Esophagus squamous epithelium (tissue), 5 donors: ENCODE results near the gene ACSF2. TPM values are rescaled to one million over a fixed set of nuclear protein-coding genes. Genes with fewer than 3 reads are reported as not detected.

Source experiments
- DNase-seq: peaks from one replicate; lab custom pipeline; 2025; lab: John Stamatoyannopoulos, UW
- H3K27ac ChIP-seq, 4 donors: fragments of 200-600 bp; sonication (generic); one replicate each; pipeline ENCODE4 v1.5.1; 2016 to 2019; ENCODE audit warnings: mild to moderate bottlenecking in 1 of 4
- H3K27me3 ChIP-seq, 4 donors: fragments of 200-600 bp; sonication (generic); 1 replicate in 3 of 4; 2 replicates in 1 of 4; pipeline versions ENCODE4 v1.5.1 to v1.6.0; 2017 to 2021; ENCODE audit warnings: antibody characterized with exemption in 1 of 4
- H3K36me3 ChIP-seq, 3 donors: fragments of 200-600 bp; sonication (generic); one replicate each; pipeline ENCODE4 v1.5.1; 2016 to 2019
- H3K4me1 ChIP-seq, 3 donors: fragments of 200-600 bp; sonication (generic); one replicate each; pipeline ENCODE4 v1.5.1; 2017 to 2019
- H3K4me3 ChIP-seq, 4 donors: fragments of 200-600 bp; sonication (generic); 1 replicate in 3 of 4; 2 replicates in 1 of 4; pipeline ENCODE4 v1.5.1; 2016 to 2019; ENCODE audit warnings: mild to moderate bottlenecking in 2 of 4, moderate library complexity in 1 of 4
- H3K9me3 ChIP-seq, 3 donors: fragments of 200-600 bp; sonication (generic); one replicate each; pipeline ENCODE4 v1.5.1; 2016 to 2019
- POLR2A ChIP-seq, 4 donors: fragments of 450-650 bp; IDR thresholded peaks; one replicate each; pipeline ENCODE4 v1.6.1; 2017; ENCODE audit warnings: antibody characterized with exemption in 4 of 4, mild to moderate bottlenecking in 4 of 4, moderate library complexity in 3 of 4
- WGBS, 2 donors: methylation state at CpG; one replicate each; pipeline ENCODE4 v1.1.5; 2018; 5-methylcytosine and 5-hydroxymethylcytosine counted together
- intact Hi-C: fragments of 100-400 bp; cut with DNase I; formaldehyde crosslinking; loops from one replicate; pipeline ENCODE4 v1.15.0; 2022
- total RNA-seq, 4 donors: library from RNA; depleted of rRNA; stranded (reverse); fragments of >200 nt; gene quantifications; one replicate each; pipeline ENCODE4 v1.1.0, GENCODE V29; 2016
- TF ChIP-seq, protein P1 (sequence below), 6 experiments: fragments of 450-650 bp in 4 of 6; fragments of 200-600 bp in 2 of 6; sonication (generic) in 2 of 6; IDR thresholded peaks; one replicate each; pipeline ENCODE4 v1.5.1; 2016 to 2019; ENCODE audit warnings: antibody characterized with exemption in 6 of 6, mild to moderate bottlenecking in 4 of 6, moderate library complexity in 4 of 6
- donor health status: DM: yes; HTN: yes; CAD: no.

ACSF2 gene
- total RNA-seq, 4 donors from 2014 or later, result 7.0 to 26.3 (median 19.0) TPM

DNA sequence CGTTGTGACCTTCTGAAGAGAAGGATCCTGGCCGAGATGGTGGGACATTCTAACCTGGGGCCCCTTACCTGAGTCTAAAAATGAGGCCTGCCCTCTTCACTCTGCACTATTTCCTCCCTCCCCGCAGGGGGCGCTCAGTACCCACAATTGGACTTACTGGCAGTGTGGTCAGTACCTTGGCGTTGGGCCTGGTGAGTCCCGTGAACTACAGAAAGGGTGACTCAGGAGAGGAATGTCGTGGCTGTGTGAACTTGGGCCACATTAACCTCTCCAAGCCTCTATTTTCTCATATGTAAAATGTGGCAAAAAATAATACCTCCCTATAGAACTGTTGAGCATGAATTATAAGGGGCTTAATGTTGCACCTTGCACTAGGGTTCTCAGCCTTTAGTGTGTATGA lies 56.5 kb downstream of the ACSF2 start:
- no peak for TF ChIP-seq POLR2A (IDR thresholded peaks at IDR 0.05)
- TF ChIP-seq, protein P1, sequence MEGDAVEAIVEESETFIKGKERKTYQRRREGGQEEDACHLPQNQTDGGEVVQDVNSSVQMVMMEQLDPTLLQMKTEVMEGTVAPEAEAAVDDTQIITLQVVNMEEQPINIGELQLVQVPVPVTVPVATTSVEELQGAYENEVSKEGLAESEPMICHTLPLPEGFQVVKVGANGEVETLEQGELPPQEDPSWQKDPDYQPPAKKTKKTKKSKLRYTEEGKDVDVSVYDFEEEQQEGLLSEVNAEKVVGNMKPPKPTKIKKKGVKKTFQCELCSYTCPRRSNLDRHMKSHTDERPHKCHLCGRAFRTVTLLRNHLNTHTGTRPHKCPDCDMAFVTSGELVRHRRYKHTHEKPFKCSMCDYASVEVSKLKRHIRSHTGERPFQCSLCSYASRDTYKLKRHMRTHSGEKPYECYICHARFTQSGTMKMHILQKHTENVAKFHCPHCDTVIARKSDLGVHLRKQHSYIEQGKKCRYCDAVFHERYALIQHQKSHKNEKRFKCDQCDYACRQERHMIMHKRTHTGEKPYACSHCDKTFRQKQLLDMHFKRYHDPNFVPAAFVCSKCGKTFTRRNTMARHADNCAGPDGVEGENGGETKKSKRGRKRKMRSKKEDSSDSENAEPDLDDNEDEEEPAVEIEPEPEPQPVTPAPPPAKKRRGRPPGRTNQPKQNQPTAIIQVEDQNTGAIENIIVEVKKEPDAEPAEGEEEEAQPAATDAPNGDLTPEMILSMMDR (IDR thresholded peaks at IDR 0.05), result peak; percentile 74 to 96 (median 90)
- Histone ChIP-seq H3K4me1 (peaks cover 15 to 53% (median 18%) of the 10 kb centered on the region in 3 donors), H3K4me3 (no peak overlapping the region), H3K27ac (peak overlapping the region; percentile 55 to 81 (median 67)), H3K27me3 (no peaks in the 10 kb centered on the region), H3K36me3 (peaks cover 0 to 55% (median 10%) of the 10 kb centered on the region in 3 donors), H3K9me3 (no peaks in the 10 kb centered on the region)
- WGBS, 2 donors, result 7% methylated on average over 4 to 7 of the region's 7 CpGs
- peak; percentile 37 for DNase-seq
- intact Hi-C loops, result loop anchor here (5.0 to 10.0 kb wide), 2 partner anchors 65 to 142 kb away; partner anchors contain the start of gene SPATA20

DNA sequence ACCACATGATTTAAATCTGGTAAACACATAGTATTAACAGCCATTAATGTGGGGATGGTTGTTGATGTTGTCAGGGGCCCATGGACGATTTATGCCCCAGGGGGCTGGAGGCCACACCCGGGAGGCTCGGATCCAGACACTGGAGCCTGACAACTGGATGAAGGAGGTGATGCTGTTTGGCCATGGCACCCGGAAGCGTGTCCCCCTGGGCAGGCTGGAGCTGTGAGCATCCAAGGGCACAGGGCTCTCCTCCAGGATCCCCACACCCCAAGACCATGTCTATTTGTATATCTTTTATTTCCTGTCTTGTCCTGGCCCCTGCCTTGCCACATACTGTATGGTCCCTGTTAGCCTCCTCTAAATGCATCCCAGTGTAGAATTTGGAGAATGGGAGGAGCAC lies 57.2 kb downstream of the ACSF2 start:
- no peak for DNase-seq
- Histone ChIP-seq H3K27me3 (no peaks in the 10 kb centered on the region), H3K4me1 (peaks cover 16 to 56% (median 19%) of the 10 kb centered on the region in 3 donors), H3K4me3 (no peak overlapping the region), H3K36me3 (peaks cover 0 to 55% (median 10%) of the 10 kb centered on the region in 3 donors), H3K9me3 (no peaks in the 10 kb centered on the region), H3K27ac (peak overlapping the region in 3 of 4 donors; percentile 71 to 81 (median 75))
- WGBS, 2 donors, result 63 to 64% methylated on average over 5 of the region's 5 CpGs
- TF ChIP-seq, protein P1 (IDR thresholded peaks at IDR 0.05), result no peak
- no peak for TF ChIP-seq POLR2A (IDR thresholded peaks at IDR 0.05)
- intact Hi-C loops, result loop anchor here (5.0 to 10.0 kb wide), 2 partner anchors 64 to 142 kb away; partner anchors contain the start of gene SPATA20

DNA sequence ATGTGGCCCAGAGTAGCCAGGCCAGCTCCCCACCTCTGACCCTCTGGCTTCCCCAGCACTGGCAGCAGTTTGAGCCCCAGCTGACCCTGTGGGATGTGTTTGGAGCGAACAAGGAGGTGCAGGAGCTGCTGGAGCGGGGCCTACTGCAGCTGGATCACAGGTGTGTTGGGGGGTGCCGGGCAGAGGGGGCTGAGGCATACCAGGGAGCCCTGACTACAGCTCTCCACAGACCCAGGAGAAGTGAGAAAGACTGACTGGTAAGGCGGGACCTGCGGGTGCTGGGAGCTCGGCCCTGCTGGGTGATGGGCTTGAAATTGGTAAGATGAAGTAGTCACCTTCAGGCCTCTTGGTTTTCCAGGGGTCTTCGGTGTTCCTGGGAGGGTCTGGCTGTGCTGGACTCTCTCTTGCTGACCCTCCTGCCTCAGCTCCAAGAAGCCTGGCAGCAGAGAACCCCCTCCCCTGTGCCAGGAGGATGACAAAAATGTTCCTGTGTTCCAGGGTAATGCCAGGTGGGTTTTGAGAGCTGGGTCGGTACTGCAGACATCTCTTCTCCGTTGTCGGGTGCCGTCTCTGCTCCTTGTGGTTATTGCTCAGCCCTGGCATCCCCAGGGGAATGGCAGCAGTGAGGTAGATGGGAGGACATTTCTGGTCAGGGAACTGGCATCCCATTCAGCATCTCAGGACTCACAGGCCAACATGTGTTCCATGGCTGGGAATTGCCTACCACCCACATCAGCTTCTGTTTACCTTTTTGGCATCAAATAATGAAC lies 58.6 kb downstream of the ACSF2 start:
- H3K27me3 ChIP-seq, result no peaks in the 10 kb centered on the region
- TF ChIP-seq POLR2A (IDR thresholded peaks at IDR 0.05), result no peak
- TF ChIP-seq, protein P1 (IDR thresholded peaks at IDR 0.05), result no peak
- no peak overlapping the region for H3K27ac ChIP-seq
- peaks cover 12 to 52% (median 14%) of the 10 kb centered on the region in 3 donors for H3K4me1 ChIP-seq
- no peak overlapping the region for H3K4me3 ChIP-seq
- DNase-seq, result no peak
- intact Hi-C loops, result loop anchor here (5.0 to 10.0 kb wide), 2 partner anchors 63 to 140 kb away; partner anchors contain the start of gene SPATA20
- WGBS, 2 donors, result 92 to 94% methylated on average over 2 to 7 of the region's 11 CpGs
- H3K36me3 ChIP-seq, result peaks cover 0 to 55% (median 10%) of the 10 kb centered on the region in 3 donors
- H3K9me3 ChIP-seq, result no peaks in the 10 kb centered on the region

DNA sequence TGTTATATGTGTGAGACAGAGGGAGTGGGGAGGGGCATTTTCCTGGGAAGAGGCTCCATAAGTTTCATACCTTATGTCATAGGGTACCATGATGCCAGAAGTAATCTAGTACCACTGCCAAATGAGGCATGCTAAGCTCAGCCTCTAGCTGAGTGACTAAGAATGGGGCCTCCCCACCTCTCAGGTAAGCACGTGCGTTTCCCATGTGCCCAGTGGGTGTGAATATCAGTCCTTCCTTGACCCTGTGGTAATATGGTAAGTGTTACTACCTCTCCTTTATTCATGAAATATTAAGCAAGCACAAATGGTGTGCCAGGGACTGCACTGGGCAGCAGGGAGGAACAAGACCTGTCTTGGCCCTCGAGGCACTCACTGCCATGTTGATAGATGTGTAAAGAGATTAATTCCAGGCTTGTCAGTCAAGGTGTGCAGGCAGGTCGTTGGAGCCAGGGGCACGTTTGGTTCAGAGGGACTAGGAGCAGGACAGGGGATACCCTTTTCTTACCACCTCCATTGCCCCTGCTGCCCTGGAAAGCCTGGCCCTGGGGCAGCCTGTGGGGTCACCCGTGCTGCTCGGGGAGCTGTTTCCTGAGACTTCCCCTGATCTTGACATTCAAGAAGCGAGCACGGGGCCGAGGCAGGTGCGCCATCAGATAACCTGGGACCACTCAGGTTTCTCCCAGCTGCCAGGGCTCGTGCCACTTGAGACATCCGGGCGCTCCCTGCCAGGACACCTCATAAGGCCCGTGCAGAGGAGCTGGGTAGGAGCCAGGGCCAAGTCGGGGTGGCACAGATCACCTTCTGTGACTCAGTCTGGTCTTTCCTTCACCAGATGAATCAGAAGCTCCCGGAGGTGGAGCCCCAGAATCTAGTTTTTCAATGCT lies 61.4 kb downstream of the ACSF2 start:
- WGBS, 2 donors, result 39 to 48% methylated on average over 7 to 9 of the region's 17 CpGs
- peaks cover 5 to 30% (median 8%) of the 10 kb centered on the region in 3 donors for H3K4me1 ChIP-seq
- no peaks in the 10 kb centered on the region for H3K27me3 ChIP-seq
- DNase-seq, result no peak
- peaks cover 0 to 41% (median 10%) of the 10 kb centered on the region in 3 donors for H3K36me3 ChIP-seq
- intact Hi-C loops, result loop anchor here (10.0 kb wide), 1 partner anchor 137 kb away; no protein-coding TSS in a partner anchor
- H3K9me3 ChIP-seq, result no peaks in the 10 kb centered on the region
- H3K27ac ChIP-seq, result peak overlapping the region; percentile 5 to 79 (median 54)
- H3K4me3 ChIP-seq, result no peak overlapping the region
- TF ChIP-seq, protein P1 (IDR thresholded peaks at IDR 0.05), result no peak
- TF ChIP-seq POLR2A (IDR thresholded peaks at IDR 0.05), result no peak
